Liver (tissue), 9 donors: ENCODE results near the gene PARD6B. TPM values are rescaled to one million over a fixed set of nuclear protein-coding genes. Genes with fewer than 3 reads are reported as not detected.

Source experiments
- DNase-seq: peaks from one replicate; pipeline ENCODE4 v3.0.0-alpha.2; 2017; ENCODE audit warnings: low spot score
- H3K27ac ChIP-seq, 2 donors: one replicate each; pipeline ENCODE4 v1.7.0; 2013; ENCODE audit warnings: inconsistent platforms in 2 of 2, low read length in 2 of 2, control low read depth in 1 of 2, low read depth in 1 of 2, mild to moderate bottlenecking in 1 of 2
- H3K27me3 ChIP-seq, 4 donors: one replicate each; pipeline versions ENCODE4 v1.6.1 to v1.7.0; 2013; ENCODE audit warnings: low read length in 3 of 4, inconsistent platforms in 1 of 4, mild to moderate bottlenecking in 1 of 4, moderate library complexity in 1 of 4; ENCODE audit not compliant: control insufficient read depth in 4 of 4, insufficient read depth in 4 of 4
- H3K36me3 ChIP-seq, 4 donors: one replicate each; pipeline versions ENCODE4 v1.6.1 to v1.7.0; 2013; ENCODE audit warnings: low read length in 3 of 4, mild to moderate bottlenecking in 3 of 4, low read depth in 1 of 4, moderate library complexity in 1 of 4; ENCODE audit not compliant: control insufficient read depth in 4 of 4, insufficient read depth in 3 of 4
- H3K4me1 ChIP-seq, 4 donors: one replicate each; pipeline versions ENCODE4 v1.6.1 to v1.7.0; 2013; ENCODE audit warnings: low read length in 3 of 4, mild to moderate bottlenecking in 3 of 4, moderate library complexity in 1 of 4; ENCODE audit not compliant: control insufficient read depth in 4 of 4, insufficient read depth in 4 of 4
- H3K4me3 ChIP-seq, 3 donors: one replicate each; pipeline versions ENCODE4 v1.6.1 to v1.7.0; 2013; ENCODE audit warnings: low read length in 3 of 3, control low read depth in 1 of 3, low read depth in 1 of 3, mild to moderate bottlenecking in 1 of 3
- H3K9ac ChIP-seq, 2 donors: one replicate each; pipeline ENCODE4 v1.7.0; 2013; ENCODE audit warnings: low read length in 2 of 2, mild to moderate bottlenecking in 2 of 2, moderate library complexity in 2 of 2, control low read depth in 1 of 2, low read depth in 1 of 2
- H3K9me3 ChIP-seq, 4 donors: one replicate each; pipeline versions ENCODE4 v1.6.1 to v1.7.0; 2013; ENCODE audit warnings: low read length in 3 of 4; ENCODE audit not compliant: control insufficient read depth in 4 of 4
- CTCF ChIP-seq: fragments of 150-350 bp; IDR thresholded peaks from 2 replicates; pipeline ENCODE4 v1.5.1; 2017; ENCODE audit warnings: improper control_type of control experiment, low read depth, low read length; ENCODE audit not compliant: missing input control
- FOXA2 ChIP-seq: IDR thresholded peaks from 2 replicates; pipeline ENCODE4 v1.6.1; 2016; ENCODE audit warnings: antibody characterized with exemption
- GABPA ChIP-seq, 2 donors: IDR thresholded peaks in 1 of 2; conservative IDR thresholded peaks in 1 of 2; 2 replicates each; pipeline ENCODE4 v1.6.1; 2016; ENCODE audit warnings: antibody characterized with exemption in 2 of 2, mild to moderate bottlenecking in 1 of 2, moderate library complexity in 1 of 2
- HNF4A ChIP-seq, 2 donors: conservative IDR thresholded peaks; 2 replicates each; pipeline ENCODE4 v1.6.1; 2016; ENCODE audit warnings: antibody characterized with exemption in 2 of 2, mild to moderate bottlenecking in 2 of 2
- HNF4G ChIP-seq: IDR thresholded peaks from 2 replicates; pipeline ENCODE4 v1.6.1; 2016; ENCODE audit warnings: antibody characterized with exemption
- JUND ChIP-seq, 2 donors: IDR thresholded peaks; 2 replicates each; pipeline ENCODE4 v1.6.1; 2016; ENCODE audit warnings: antibody characterized with exemption in 2 of 2
- MAX ChIP-seq: IDR thresholded peaks from 2 replicates; pipeline ENCODE4 v1.6.1; 2016; ENCODE audit warnings: antibody characterized with exemption
- REST ChIP-seq: IDR thresholded peaks from 2 replicates; pipeline ENCODE4 v1.6.1; 2016; ENCODE audit warnings: antibody characterized with exemption, mild to moderate bottlenecking
- RXRA ChIP-seq, 2 donors: IDR thresholded peaks; 2 replicates each; pipeline ENCODE4 v1.6.1; 2017 to 2018; ENCODE audit warnings: antibody characterized with exemption in 2 of 2, mild to moderate bottlenecking in 1 of 2
- SP1 ChIP-seq: IDR thresholded peaks from 2 replicates; pipeline ENCODE4 v1.6.1; 2018; ENCODE audit warnings: antibody characterized with exemption, mild to moderate bottlenecking
- TAF1 ChIP-seq: conservative IDR thresholded peaks from 2 replicates; pipeline ENCODE4 v1.6.1; 2016; ENCODE audit warnings: antibody characterized with exemption, mild to moderate bottlenecking
- YY1 ChIP-seq: IDR thresholded peaks from 2 replicates; pipeline ENCODE4 v1.6.1; 2016; ENCODE audit warnings: antibody characterized with exemption, mild to moderate bottlenecking
- ZBTB33 ChIP-seq: IDR thresholded peaks from 2 replicates; pipeline ENCODE4 v1.6.1; 2016; ENCODE audit warnings: antibody characterized with exemption
- WGBS: extraction: QIAGEN DNeasy Blood & Tissue Kit; methylation state at CpG from one replicate; pipeline ENCODE4 v1.1.7; 2013; 5-methylcytosine and 5-hydroxymethylcytosine counted together
- polyA plus RNA-seq, 2 donors: library from polyadenylated mRNA; stranded (reverse) in 1 of 2; unstranded in 1 of 2; fragments of 200-250 nt in 1 of 2; fragments of >200 nt in 1 of 2; fragmentation: Nextera tagmentation in 1 of 2; extraction: Ambion mirVana in 1 of 2; gene quantifications; one replicate each; pipeline versions ENCODE4 v1.2.1 to v1.2.3, GENCODE V29; 2013 to 2015
- total RNA-seq, 2 donors: library from RNA; depleted of rRNA; stranded (reverse); fragments of >200 nt; gene quantifications; one replicate each; pipeline ENCODE4 v1.2.3, GENCODE V29; 2014
- donor health status: healthy.
- donor health status: healthy.
- donor health status: healthy.
- donor health status: healthy.
- donor health status: healthy.

The PARD6B gene
- total and polyA plus RNA-seq, 4 donors = 1.2 to 8.8 (median 5.9) TPM

- Histone ChIP-seq H3K4me3 (no peak overlapping the region), H3K36me3 (no peaks in the 10 kb centered on the region), H3K27ac (no peak overlapping the region), H3K9ac (no peak overlapping the region), H3K27me3 (no peaks in the 10 kb centered on the region), H3K4me1 (peaks cover 0 to 6% (median 4%) of the 10 kb centered on the region in 4 donors), H3K9me3 (no peaks in the 10 kb centered on the region)
- 91% methylated on average over 6 of the region's 6 CpGs for WGBS
- DNase-seq = no peak
- TF ChIP-seq SP1 (no peak), GABPA (IDR thresholded peaks at IDR 0.05 in 1 of 2, conservative IDR thresholded peaks at IDR 0.05 in 1 of 2) (no peak)
These were observed 52.5 kb downstream of the PARD6B start for GRCh38 chr20:50783903-50784302.

- Histone ChIP-seq H3K9ac (no peak overlapping the region), H3K4me3 (no peak overlapping the region), H3K27me3 (no peaks in the 10 kb centered on the region), H3K36me3 (no peaks in the 10 kb centered on the region), H3K9me3 (no peaks in the 10 kb centered on the region), H3K4me1 (peaks cover 0 to 6% (median 4%) of the 10 kb centered on the region in 4 donors), H3K27ac (no peak overlapping the region)
- no peak for TF ChIP-seq HNF4G
- TF ChIP-seq JUND (IDR thresholded peaks at IDR 0.05) = no peak
- no peak for TF ChIP-seq HNF4A (conservative IDR thresholded peaks at IDR 0.05)
- no peak for TF ChIP-seq REST
- no peak for TF ChIP-seq YY1
- no peak for TF ChIP-seq SP1
- no peak for TF ChIP-seq FOXA2
- no peak for TF ChIP-seq RXRA (IDR thresholded peaks at IDR 0.05)
- TF ChIP-seq MAX = no peak
- TF ChIP-seq TAF1 = no peak
- TF ChIP-seq GABPA (IDR thresholded peaks at IDR 0.05 in 1 of 2, conservative IDR thresholded peaks at IDR 0.05 in 1 of 2) = no peak
- TF ChIP-seq ZBTB33 = no peak
- TF ChIP-seq CTCF = no peak
- WGBS = 86% methylated on average over 4 of the region's 4 CpGs
- no peak for DNase-seq
These were observed 53.1 kb downstream of the PARD6B start for GRCh38 chr20:50784464-50784863.
